KMS-11 (cell line): ENCODE measurements around the gene CALHM1.

Source experiments
- H2AFZ ChIP-seq: fragments of 200-600 bp; sonication (generic); 2 replicates; pipeline ENCODE4 v1.6.1; 2016; ENCODE audit warnings: antibody characterized with exemption, mixed run types, low read depth
- H3K27ac ChIP-seq: fragments of 200-600 bp; sonication (generic); 2 replicates; pipeline ENCODE4 v1.6.1; 2016; ENCODE audit warnings: mild to moderate bottlenecking, mixed run types
- H3K27me3 ChIP-seq: fragments of 200-600 bp; sonication (generic); 2 replicates; pipeline ENCODE4 v1.6.1; 2017; ENCODE audit warnings: mild to moderate bottlenecking, low read depth, mixed run types, moderate library complexity; ENCODE audit not compliant: insufficient read depth
- H3K36me3 ChIP-seq: fragments of 200-600 bp; sonication (generic); 2 replicates; pipeline ENCODE4 v1.6.1; 2017; ENCODE audit warnings: mild to moderate bottlenecking, mixed run types; ENCODE audit not compliant: insufficient read depth
- H3K4me1 ChIP-seq: fragments of 200-600 bp; sonication (generic); 2 replicates; pipeline ENCODE4 v1.6.1; 2016; ENCODE audit warnings: mild to moderate bottlenecking, low read depth, mixed run types; ENCODE audit not compliant: poor library complexity, severe bottlenecking
- H3K4me2 ChIP-seq: fragments of 200-600 bp; sonication (generic); 2 replicates; pipeline ENCODE4 v1.7.0; 2016; ENCODE audit warnings: mild to moderate bottlenecking, mixed run types
- H3K4me3 ChIP-seq: fragments of 200-600 bp; sonication (generic); IDR thresholded peaks from 2 replicates; pipeline ENCODE4 v1.6.1; 2017; ENCODE audit warnings: low read depth, low read length, mixed read lengths; ENCODE audit not compliant: insufficient read depth
- H3K79me2 ChIP-seq: fragments of 200-600 bp; sonication (generic); 2 replicates; pipeline ENCODE4 v1.6.1; 2016; ENCODE audit warnings: low read depth, mixed run types; ENCODE audit not compliant: insufficient read depth
- H3K9ac ChIP-seq: fragments of 200-600 bp; sonication (generic); 2 replicates; pipeline ENCODE4 v1.6.1; 2016; ENCODE audit warnings: mild to moderate bottlenecking, mixed run types
- H4K20me1 ChIP-seq: fragments of 200-600 bp; sonication (generic); 2 replicates; pipeline ENCODE4 v1.6.1; 2016; ENCODE audit warnings: mild to moderate bottlenecking, mixed run types; ENCODE audit not compliant: insufficient read depth
- TF ChIP-seq, protein P1 (sequence below): fragments of 200-600 bp; sonication (generic); conservative IDR thresholded peaks from 2 replicates; pipeline ENCODE4 v1.6.1; 2017; ENCODE audit warnings: low read depth, mild to moderate bottlenecking, antibody characterized with exemption, low read length, moderate library complexity, mixed read lengths

CALHM1 gene

GRCh38 chr10:103467406-103467805, 8.7 kb upstream of the CALHM1 start:
- no peaks in the 10 kb centered on the region for H3K36me3 ChIP-seq
- H3K4me3 ChIP-seq, result no peak overlapping the region
- H3K4me2 ChIP-seq, result no peak overlapping the region
- no peaks in the 10 kb centered on the region for H3K79me2 ChIP-seq
- TF ChIP-seq, protein P1, sequence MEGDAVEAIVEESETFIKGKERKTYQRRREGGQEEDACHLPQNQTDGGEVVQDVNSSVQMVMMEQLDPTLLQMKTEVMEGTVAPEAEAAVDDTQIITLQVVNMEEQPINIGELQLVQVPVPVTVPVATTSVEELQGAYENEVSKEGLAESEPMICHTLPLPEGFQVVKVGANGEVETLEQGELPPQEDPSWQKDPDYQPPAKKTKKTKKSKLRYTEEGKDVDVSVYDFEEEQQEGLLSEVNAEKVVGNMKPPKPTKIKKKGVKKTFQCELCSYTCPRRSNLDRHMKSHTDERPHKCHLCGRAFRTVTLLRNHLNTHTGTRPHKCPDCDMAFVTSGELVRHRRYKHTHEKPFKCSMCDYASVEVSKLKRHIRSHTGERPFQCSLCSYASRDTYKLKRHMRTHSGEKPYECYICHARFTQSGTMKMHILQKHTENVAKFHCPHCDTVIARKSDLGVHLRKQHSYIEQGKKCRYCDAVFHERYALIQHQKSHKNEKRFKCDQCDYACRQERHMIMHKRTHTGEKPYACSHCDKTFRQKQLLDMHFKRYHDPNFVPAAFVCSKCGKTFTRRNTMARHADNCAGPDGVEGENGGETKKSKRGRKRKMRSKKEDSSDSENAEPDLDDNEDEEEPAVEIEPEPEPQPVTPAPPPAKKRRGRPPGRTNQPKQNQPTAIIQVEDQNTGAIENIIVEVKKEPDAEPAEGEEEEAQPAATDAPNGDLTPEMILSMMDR, result no peak
- H2AFZ ChIP-seq, result no peak overlapping the region
- H3K9ac ChIP-seq, result no peak overlapping the region
- H3K4me1 ChIP-seq, result peaks cover 43% of the 10 kb centered on the region
- H4K20me1 ChIP-seq, result no peaks in the 10 kb centered on the region
- no peak overlapping the region for H3K27ac ChIP-seq
- H3K27me3 ChIP-seq, result no peaks in the 10 kb centered on the region

DNA sequence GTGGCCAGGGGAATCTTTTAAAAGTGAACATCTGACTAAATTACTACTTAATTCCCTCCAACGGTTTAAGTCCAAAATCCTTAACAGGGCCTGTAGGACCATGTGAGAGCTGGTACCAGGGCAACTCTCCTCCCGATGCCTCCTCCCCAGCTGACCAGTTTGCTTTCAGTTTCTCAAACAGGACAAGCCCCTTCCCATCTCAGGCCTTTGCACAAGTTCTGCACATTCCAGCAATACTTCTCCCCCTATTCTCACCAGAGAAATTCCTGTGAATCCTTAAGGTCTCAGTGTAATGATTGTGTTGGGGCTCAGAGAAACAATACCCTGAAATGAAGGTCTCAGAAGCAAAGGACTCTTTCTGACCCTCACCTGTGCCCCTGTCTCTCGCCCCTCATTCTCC, 8.0 kb upstream of the CALHM1 start:
- Histone ChIP-seq H3K4me3 (no peak overlapping the region), H3K36me3 (no peaks in the 10 kb centered on the region), H3K4me2 (no peak overlapping the region), H3K27me3 (no peaks in the 10 kb centered on the region), H2AFZ (no peak overlapping the region), H4K20me1 (no peaks in the 10 kb centered on the region), H3K4me1 (peaks cover 36% of the 10 kb centered on the region), H3K9ac (no peak overlapping the region), H3K79me2 (no peaks in the 10 kb centered on the region), H3K27ac (no peak overlapping the region)
- TF ChIP-seq, protein P1, result no peak

DNA sequence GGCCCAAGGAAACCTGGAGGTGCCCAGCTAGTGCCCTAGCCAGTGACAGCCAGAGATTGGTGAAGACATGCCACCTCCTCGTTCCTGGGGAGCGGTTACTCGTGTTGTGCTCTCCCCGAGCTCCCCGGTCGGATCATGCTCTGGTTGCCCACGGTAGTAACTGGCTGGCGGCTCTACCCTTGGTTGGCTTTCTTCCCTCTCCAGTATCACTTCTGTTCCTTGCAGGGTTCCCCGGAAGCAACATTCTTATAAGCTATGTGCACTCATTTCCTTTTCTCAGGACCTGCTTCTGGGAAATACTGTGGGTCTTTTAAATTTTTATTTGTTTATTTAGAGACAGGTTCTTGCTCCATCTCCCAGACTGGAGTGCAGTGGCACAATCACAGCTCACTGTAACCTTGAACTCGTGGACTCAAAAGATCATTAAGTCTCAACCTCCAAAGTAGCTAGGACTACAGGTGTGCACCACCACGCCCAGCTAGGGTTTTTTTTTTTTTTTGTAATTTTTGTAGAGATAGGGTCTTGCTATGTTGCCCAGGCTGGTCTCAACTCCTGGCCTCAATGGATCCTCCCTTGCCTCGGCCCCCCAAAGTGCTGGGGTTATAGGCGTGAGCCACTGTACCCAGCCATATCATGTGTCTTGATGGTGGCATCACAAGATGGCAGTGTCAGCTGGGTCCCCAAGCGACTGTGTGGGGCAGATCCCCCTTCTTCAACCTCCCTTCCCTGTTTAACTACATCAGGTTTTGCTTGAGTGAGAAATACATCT, 6.9 kb upstream of the CALHM1 start:
- peaks cover 27% of the 10 kb centered on the region for H3K4me1 ChIP-seq
- H4K20me1 ChIP-seq, result no peaks in the 10 kb centered on the region
- no peaks in the 10 kb centered on the region for H3K27me3 ChIP-seq
- H3K36me3 ChIP-seq, result no peaks in the 10 kb centered on the region
- H2AFZ ChIP-seq, result no peak overlapping the region
- no peaks in the 10 kb centered on the region for H3K79me2 ChIP-seq
- H3K9ac ChIP-seq, result no peak overlapping the region
- no peak overlapping the region for H3K4me3 ChIP-seq
- TF ChIP-seq, protein P1, result no peak
- H3K27ac ChIP-seq, result no peak overlapping the region
- no peak overlapping the region for H3K4me2 ChIP-seq

GRCh38 chr10:103463499-103463898, 4.8 kb upstream of the CALHM1 start:
- no peak overlapping the region for H3K4me2 ChIP-seq
- H2AFZ ChIP-seq, result no peak overlapping the region
- no peak overlapping the region for H3K9ac ChIP-seq
- no peaks in the 10 kb centered on the region for H3K79me2 ChIP-seq
- TF ChIP-seq, protein P1, result no peak
- no peak overlapping the region for H3K4me3 ChIP-seq
- no peak overlapping the region for H3K27ac ChIP-seq
- peaks cover 32% of the 10 kb centered on the region for H3K4me1 ChIP-seq
- no peaks in the 10 kb centered on the region for H3K36me3 ChIP-seq
- H3K27me3 ChIP-seq, result no peaks in the 10 kb centered on the region
- H4K20me1 ChIP-seq, result no peaks in the 10 kb centered on the region
